OCI-LY3 (cell line): Measurements from ENCODE around the gene LRP1B.

Experiments
- H2AFZ ChIP-seq: fragments of 200-600, 300-600 bp; shearing (Covaris generic); 2 replicates; pipeline ENCODE4 v1.6.0; 2014; ENCODE audit warnings: antibody characterized with exemption, low read depth, low read length
- H3K27ac ChIP-seq: fragments of 200-600, 300-600 bp; sonication (generic); 2 replicates; pipeline ENCODE4 v1.5.1; 2014; ENCODE audit warnings: mild to moderate bottlenecking, low read length, moderate library complexity, mixed read lengths
- H3K27me3 ChIP-seq: fragments of 200-600, 300-600 bp; sonication (generic); 2 replicates; pipeline ENCODE4 v1.6.1; 2014; ENCODE audit warnings: low read depth, low read length, mixed read lengths
- H3K36me3 ChIP-seq: fragments of 200-600, 300-600 bp; sonication (generic); replicated peaks from 2 replicates; pipeline ENCODE3; 2014; ENCODE audit warnings: low read depth, low read length, mixed read lengths
- H3K4me1 ChIP-seq: fragments of 300-600, 200-600 bp; sonication (generic); 2 replicates; pipeline ENCODE4 v1.6.1; 2014; ENCODE audit warnings: low read length, mixed read lengths
- H3K4me2 ChIP-seq: fragments of 200-600, 300-600 bp; sonication (generic); 2 replicates; pipeline ENCODE4 v1.6.1; 2014; ENCODE audit warnings: low read length, mixed read lengths
- H3K4me3 ChIP-seq: fragments of 300-600, 200-600 bp; sonication (generic); 2 replicates; pipeline ENCODE4 v1.5.1; 2014; ENCODE audit warnings: antibody characterized with exemption, mild to moderate bottlenecking, low read length, moderate library complexity
- H3K79me2 ChIP-seq: fragments of 300-600, 200-600 bp; shearing (Covaris generic); 2 replicates; pipeline ENCODE4 v1.6.1; 2014; ENCODE audit warnings: mild to moderate bottlenecking, low read length, mixed read lengths
- H3K9ac ChIP-seq: fragments of 300-600, 200-600 bp; shearing (Covaris generic); 2 replicates; pipeline ENCODE4 v1.6.0; 2014; ENCODE audit warnings: mild to moderate bottlenecking, low read length, moderate library complexity
- H3K9me3 ChIP-seq: fragments of 200-600, 300-600 bp; shearing (Covaris generic); 2 replicates; pipeline ENCODE4 v1.6.1; 2014; ENCODE audit warnings: low read length, mixed read lengths; ENCODE audit not compliant: insufficient read depth
- H4K20me1 ChIP-seq: fragments of 200-600, 300-600 bp; sonication (generic); 2 replicates; pipeline ENCODE4 v1.6.1; 2016; ENCODE audit warnings: low read length, mixed read lengths; ENCODE audit not compliant: insufficient read depth
- EZH2phosphoT487 ChIP-seq: fragments of 200-600 bp; shearing (Covaris generic); IDR thresholded peaks from 2 replicates; pipeline ENCODE4 v1.6.1; 2018; ENCODE audit warnings: antibody characterized with exemption, mixed run types, low read depth
- TF ChIP-seq, protein P1 (sequence below): fragments of 200-600, 300-600 bp; sonication (generic); IDR thresholded peaks from 2 replicates; pipeline ENCODE4 v1.5.1; 2014; ENCODE audit warnings: antibody characterized with exemption, low read length, low read depth

The LRP1B gene

GRCh38 chr2:140597836-140598235, 1533.0 kb downstream of the LRP1B start:
- Histone ChIP-seq H3K27me3 (no peaks in the 10 kb centered on the region), H3K4me2 (no peak overlapping the region), H3K4me3 (no peak overlapping the region), H2AFZ (no peak overlapping the region), H4K20me1 (no peaks in the 10 kb centered on the region), H3K79me2 (no peaks in the 10 kb centered on the region), H3K9me3 (no peaks in the 10 kb centered on the region), H3K9ac (no peak overlapping the region), H3K27ac (no peak overlapping the region), H3K4me1 (peaks cover 20% of the 10 kb centered on the region), H3K36me3 (no peaks in the 10 kb centered on the region)
- no peak for TF ChIP-seq EZH2phosphoT487
- TF ChIP-seq, protein P1, sequence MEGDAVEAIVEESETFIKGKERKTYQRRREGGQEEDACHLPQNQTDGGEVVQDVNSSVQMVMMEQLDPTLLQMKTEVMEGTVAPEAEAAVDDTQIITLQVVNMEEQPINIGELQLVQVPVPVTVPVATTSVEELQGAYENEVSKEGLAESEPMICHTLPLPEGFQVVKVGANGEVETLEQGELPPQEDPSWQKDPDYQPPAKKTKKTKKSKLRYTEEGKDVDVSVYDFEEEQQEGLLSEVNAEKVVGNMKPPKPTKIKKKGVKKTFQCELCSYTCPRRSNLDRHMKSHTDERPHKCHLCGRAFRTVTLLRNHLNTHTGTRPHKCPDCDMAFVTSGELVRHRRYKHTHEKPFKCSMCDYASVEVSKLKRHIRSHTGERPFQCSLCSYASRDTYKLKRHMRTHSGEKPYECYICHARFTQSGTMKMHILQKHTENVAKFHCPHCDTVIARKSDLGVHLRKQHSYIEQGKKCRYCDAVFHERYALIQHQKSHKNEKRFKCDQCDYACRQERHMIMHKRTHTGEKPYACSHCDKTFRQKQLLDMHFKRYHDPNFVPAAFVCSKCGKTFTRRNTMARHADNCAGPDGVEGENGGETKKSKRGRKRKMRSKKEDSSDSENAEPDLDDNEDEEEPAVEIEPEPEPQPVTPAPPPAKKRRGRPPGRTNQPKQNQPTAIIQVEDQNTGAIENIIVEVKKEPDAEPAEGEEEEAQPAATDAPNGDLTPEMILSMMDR, result peak; percentile 37

DNA sequence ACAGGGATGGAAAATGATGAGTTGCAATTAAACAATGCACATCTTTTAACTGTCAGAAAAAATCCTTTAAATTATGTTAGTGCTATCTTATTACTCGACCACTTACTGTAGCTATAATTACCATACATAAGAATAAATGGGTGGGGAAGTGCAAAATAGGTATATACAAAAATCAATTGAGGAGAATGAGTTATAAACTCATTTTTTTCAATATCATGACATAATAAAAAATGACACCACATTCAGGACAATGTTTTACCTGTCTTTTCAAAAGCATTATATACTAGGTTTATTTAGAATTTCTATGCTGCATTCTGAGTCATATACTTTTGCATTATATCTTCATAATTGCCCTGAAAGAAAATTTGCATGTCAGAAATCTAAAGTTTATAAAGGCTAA, 1533.6 kb downstream of the LRP1B start:
- H3K79me2 ChIP-seq, result no peaks in the 10 kb centered on the region
- no peak overlapping the region for H3K27ac ChIP-seq
- no peaks in the 10 kb centered on the region for H3K36me3 ChIP-seq
- H3K4me2 ChIP-seq, result no peak overlapping the region
- H3K27me3 ChIP-seq, result no peaks in the 10 kb centered on the region
- no peaks in the 10 kb centered on the region for H4K20me1 ChIP-seq
- H2AFZ ChIP-seq, result no peak overlapping the region
- H3K9me3 ChIP-seq, result no peaks in the 10 kb centered on the region
- no peak overlapping the region for H3K9ac ChIP-seq
- no peak overlapping the region for H3K4me3 ChIP-seq
- no peak for TF ChIP-seq EZH2phosphoT487
- TF ChIP-seq, protein P1, result no peak
- peaks cover 20% of the 10 kb centered on the region for H3K4me1 ChIP-seq

DNA sequence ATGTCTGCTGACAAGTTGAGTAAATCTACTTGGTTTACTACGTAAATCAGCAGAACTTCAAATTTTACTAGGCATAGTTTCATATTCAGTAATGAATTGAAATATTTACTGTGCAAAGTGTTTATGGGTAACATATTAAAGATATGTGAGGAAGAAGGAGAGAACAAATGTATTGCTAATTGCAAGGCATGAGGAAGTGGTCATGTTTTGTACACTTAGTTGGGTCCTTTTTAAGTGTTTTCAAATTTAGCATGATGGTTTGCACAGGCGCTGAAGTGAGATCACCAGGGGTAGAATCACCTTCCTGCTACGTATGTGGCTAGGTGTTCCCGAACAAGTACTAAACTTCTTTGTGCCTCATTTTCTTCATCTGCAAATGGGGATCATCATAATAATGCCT, 1534.4 kb downstream of the LRP1B start:
- Histone ChIP-seq H3K4me3 (peak overlapping the region; percentile 46), H3K9me3 (no peaks in the 10 kb centered on the region), H3K9ac (peak overlapping the region; percentile 22; the same call in 1 of the 2 replicates), H3K36me3 (no peaks in the 10 kb centered on the region), H3K27me3 (no peaks in the 10 kb centered on the region), H4K20me1 (no peaks in the 10 kb centered on the region), H3K27ac (peak overlapping the region; percentile 76), H3K79me2 (no peaks in the 10 kb centered on the region), H3K4me1 (peaks cover 20% of the 10 kb centered on the region), H3K4me2 (peak overlapping the region; percentile 59), H2AFZ (peak overlapping the region; percentile 64)
- no peak for TF ChIP-seq EZH2phosphoT487
- TF ChIP-seq, protein P1, result no peak

DNA sequence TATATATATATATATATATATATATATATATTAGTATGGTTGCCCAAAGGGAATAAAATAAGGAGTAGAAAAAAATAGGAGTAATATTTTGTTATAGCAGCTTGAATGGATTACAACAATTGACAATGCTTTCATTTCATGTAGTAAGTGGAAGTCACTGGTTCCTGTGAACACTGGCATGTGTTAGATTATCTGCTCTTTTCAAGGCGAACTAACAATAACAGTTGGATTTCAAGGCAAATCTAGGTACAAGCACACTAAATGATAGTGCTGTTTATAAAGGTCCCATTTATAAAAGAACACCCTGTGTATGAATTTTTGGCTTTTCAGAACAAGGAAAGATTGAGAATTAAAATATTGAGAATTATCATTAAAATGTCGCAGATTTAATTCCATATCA, 1535.7 kb downstream of the LRP1B start:
- Histone ChIP-seq H3K9me3 (no peaks in the 10 kb centered on the region), H3K36me3 (no peaks in the 10 kb centered on the region), H2AFZ (peak overlapping the region; percentile 41; the same call in 1 of the 2 replicates), H3K9ac (no peak overlapping the region), H3K4me2 (peak overlapping the region; percentile 19), H3K27me3 (no peaks in the 10 kb centered on the region), H4K20me1 (no peaks in the 10 kb centered on the region), H3K4me3 (no peak overlapping the region), H3K79me2 (no peaks in the 10 kb centered on the region), H3K27ac (peak overlapping the region; percentile 27; the same call in 1 of the 2 replicates), H3K4me1 (peaks cover 20% of the 10 kb centered on the region)
- TF ChIP-seq, protein P1, result no peak
- no peak for TF ChIP-seq EZH2phosphoT487
